ENCODE measurements around the gene TEKTIP1.
"Not testable (repeated sequence)": the region's sequence is repeated elsewhere in the genome, so short reads cannot be mapped to it uniquely, and the experiment has no call there.

TEKTIP1 gene

GRCh38 chr19:3581792-3582191 lies 42.8 kb downstream of the TEKTIP1 start:
- DNase-seq, result not testable (repeated sequence)

DNA sequence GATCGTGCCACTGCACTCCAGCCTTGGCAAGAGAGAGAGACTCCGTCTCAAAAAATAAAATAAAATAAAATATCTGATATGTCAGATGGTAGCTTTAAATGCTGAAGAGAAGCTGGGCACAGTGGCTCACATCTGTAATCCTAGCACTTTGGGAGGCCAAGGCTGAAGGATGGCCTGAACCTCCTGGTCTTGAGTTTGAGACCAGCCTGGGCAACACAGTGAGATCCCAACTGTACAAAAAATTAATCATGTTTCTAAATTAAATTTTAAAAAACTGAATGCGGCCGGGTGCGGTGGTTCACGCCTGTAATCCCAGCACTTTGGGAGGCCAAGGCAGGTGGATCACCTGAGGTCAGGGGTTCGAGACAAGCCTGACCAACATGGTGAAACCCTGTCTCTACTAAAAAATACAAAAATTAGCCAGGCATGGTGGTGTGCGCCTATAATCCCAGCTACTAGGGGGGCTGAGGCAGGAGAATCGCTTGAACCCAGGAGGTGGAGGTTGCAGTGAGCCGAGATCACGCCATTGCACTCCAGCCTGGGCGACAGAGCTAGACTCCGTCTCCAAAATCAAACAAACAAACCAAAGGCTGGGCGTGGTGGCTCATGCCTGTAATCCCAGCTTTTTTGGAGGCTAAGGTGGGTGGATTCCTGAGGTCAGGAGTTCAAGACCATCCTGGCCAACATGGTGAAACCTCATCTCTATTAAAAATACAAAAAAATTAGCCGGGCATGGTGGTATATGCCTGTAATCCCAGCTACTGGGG lies 45.2 kb downstream of the TEKTIP1 start:
- DNase-seq, result not testable (repeated sequence)

DNA sequence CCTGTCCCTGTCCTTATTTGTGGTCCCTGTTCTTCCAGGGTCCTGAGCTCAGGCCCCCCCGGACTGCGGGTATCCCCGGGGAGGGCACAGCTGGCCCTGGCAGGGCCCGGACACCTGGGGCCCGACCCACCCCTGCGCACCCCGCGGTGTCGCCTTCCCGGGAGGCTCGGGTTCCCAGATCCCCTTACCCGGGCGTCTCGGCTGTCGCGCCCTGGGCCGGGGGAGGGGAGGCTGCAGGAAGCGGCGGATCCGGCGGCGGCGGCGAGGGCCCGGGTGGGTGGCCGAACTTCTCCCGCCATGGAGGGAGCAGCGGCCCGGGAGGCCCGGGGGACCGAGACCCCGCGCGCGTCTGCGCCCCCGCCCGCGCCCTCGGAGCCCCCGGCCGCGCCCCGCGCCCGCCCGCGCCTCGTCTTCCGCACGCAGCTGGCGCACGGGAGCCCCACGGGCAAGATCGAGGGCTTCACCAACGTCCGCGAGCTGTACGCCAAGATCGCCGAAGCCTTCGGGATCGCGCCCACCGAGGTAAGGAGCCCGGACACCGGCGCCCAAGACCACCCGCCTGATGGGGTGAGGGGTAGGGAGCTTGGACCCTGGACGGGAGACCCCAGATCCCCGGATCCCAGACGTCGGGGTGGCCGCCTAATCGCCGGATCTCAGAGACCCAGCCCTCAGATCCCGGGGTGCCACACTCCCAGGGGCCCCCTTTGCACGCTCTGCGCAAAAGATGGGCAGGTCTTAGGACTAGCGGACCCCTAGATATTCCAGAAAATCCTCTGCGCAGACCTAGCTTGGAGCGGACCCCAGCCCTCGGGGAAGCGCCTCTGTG lies 46.5 kb downstream of the TEKTIP1 start, which contains the start of gene GIPC3:
Gene GIPC3, plus strand, starts transcription at position 178 of the 826 bp plus-strand sequence. Its CDS starts 120 bp downstream, at position 298.
- DNase-seq, result no peak

- DNase-seq, result no peak
Measured at GRCh38 chr19:3586127-3586626, 47.2 kb downstream of the TEKTIP1 start.

- DNase-seq, result no peak
Measured at GRCh38 chr19:3586707-3587346, 47.9 kb downstream of the TEKTIP1 start.

- no peak for DNase-seq
Measured at GRCh38 chr19:3589439-3589838, 50.5 kb downstream of the TEKTIP1 start.

DNA sequence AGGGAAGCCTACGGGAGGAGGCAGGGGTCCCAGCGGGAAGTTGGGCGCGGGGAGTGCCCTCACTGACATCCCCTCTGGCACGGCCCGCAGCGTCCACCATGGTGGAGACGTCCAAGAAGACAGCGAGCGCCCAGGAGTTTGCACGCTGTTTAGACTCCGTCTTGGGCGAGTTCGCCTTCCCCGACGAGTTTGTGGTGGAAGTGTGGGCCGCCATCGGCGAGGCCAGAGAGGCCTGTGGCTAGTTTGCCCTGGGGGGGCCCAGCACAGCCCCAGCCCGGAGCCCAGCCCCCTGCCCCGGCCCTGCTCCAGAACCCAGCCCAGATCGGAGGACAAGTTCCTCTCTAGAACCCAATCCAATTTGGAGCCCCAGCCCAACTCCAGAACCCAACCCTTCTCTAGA lies 51.0 kb downstream of the TEKTIP1 start:
- no peak for DNase-seq

GRCh38 chr19:3590991-3591659 lies 52.2 kb downstream of the TEKTIP1 start:
- no peak for DNase-seq

DNA sequence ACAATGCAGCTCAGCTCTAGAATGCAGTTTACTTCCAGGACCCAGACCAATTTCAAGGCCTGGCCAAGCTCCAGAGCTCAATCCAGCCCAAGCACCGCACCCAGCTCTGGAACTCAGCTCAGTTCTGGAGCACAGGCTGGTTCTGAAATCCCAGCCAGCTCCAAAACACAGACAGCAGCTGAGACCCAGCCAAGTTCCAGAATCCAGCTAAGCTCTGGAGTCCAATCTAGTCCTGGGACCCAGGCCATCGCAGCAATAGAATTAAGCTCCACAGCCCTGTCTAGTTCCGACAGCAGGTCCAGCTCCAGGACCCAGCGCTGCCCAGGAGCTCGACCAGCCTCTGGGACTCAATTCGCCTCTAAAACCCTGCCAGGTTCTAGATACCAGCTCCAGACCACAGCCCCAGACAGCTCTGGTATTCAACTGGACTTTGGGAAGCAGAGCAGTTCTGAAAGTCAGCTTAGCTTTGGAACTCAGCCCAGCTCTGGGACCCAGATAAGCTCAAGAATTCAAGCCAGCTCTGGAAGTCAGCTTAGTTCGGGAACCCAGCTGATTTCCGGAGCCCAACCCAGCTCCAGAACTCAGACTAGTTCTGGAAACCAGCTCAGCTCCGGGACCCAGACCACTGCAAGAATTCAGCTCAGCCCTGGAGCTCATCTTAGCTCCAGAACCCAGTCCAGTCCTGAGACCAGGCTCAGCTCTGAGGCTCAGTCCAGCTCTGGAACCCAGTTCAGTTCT lies 53.1 kb downstream of the TEKTIP1 start:
- DNase-seq, result no peak

GRCh38 chr19:3593156-3593555 lies 54.2 kb downstream of the TEKTIP1 start:
- no peak for DNase-seq
